Activated CD4-positive, alpha-beta memory T cell treated with anti-CD3 and anti-CD28 coated beads, Interleukin-2, amount 10 ng/mL, durations not matched to agents 7 days and 5 days (primary cell): ENCODE results near the gene TCF15. TPM values are rescaled to one million over a fixed set of nuclear protein-coding genes. Genes with fewer than 3 reads are reported as not detected.
A peak's percentile ranks its signal among the peaks of the same experiment; 100 is the strongest.
"Not testable (repeated sequence)": the region's sequence is repeated elsewhere in the genome, so short reads cannot be mapped to it uniquely, and the experiment has no call there.

Experiments used
- CTCF ChIA-PET: fragments of 350-600 bp; sonication (Branson Sonifier 250); formaldehyde crosslinking; loops from one replicate; lab custom pipeline; 2021; ENCODE audit warnings: antibody characterized with exemption, inconsistent platforms; lab: Charles Lee
- POLR2A ChIA-PET: fragments of 350-600 bp; sonication (Branson Sonifier 250); formaldehyde crosslinking; loops from one replicate; lab custom pipeline; 2021; ENCODE audit warnings: antibody characterized with exemption; lab: Charles Lee
- DNase-seq: peaks from one replicate; pipeline ENCODE4 v3.0.0-alpha.2; 2020
- H3K27ac Mint-ChIP-seq: one replicate; pipeline ENCODE4 v1.8.0; 2021; ENCODE audit warnings: mild to moderate bottlenecking, mixed read lengths
- H3K27me3 Mint-ChIP-seq: one replicate; pipeline ENCODE4 v1.8.0; 2021; ENCODE audit warnings: mixed read lengths
- H3K36me3 Mint-ChIP-seq: one replicate; pipeline ENCODE4 v1.8.0; 2021; ENCODE audit warnings: low read depth, mixed read lengths
- H3K4me1 Mint-ChIP-seq: one replicate; pipeline ENCODE4 v1.8.0; 2021; ENCODE audit warnings: mixed read lengths
- H3K4me3 Mint-ChIP-seq: one replicate; pipeline ENCODE4 v1.8.0; 2021; ENCODE audit warnings: mild to moderate bottlenecking, mixed read lengths
- H3K9me3 Mint-ChIP-seq: one replicate; pipeline ENCODE4 v1.8.0; 2021; ENCODE audit warnings: mixed read lengths
- total RNA-seq, 2 experiments: library from RNA; stranded (reverse); gene quantifications; one replicate each; pipeline ENCODE4 v1.2.3, GENCODE V29; 2021

TCF15 gene
- total RNA-seq, 2 experiments from 2014 or later: not detected

DNA sequence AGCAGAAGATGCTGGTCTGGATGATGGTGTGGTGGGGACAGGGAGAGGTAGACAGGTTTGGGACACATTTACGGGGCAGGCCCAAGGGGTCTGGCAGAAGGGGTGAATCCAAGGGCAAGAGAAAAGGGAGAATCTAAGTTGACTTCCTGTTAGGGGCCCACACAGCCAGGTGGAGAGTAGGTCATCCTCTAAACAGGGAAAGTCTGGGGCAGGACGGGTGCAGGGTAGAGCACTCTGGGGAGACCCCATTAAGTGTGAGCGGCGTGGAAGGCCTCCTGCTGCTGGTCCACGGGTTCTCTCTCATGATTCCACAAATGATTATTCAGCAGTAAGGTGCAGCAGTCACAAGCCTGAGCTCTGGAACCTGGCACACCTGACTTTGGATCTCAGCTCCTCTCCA lies 40.2 kb upstream of the TCF15 start:
- CTCF ChIA-PET: no interaction called here
- no peaks in the 10 kb centered on the region for H3K9me3 Mint-ChIP-seq
- peaks cover 2% of the 10 kb centered on the region for H3K27me3 Mint-ChIP-seq
- peaks cover 33% of the 10 kb centered on the region for H3K36me3 Mint-ChIP-seq
- no peak overlapping the region for H3K4me3 Mint-ChIP-seq
- DNase-seq: no peak
- POLR2A ChIA-PET: no interaction called here
- H3K27ac Mint-ChIP-seq: peak overlapping the region; percentile 1
- H3K4me1 Mint-ChIP-seq: peaks cover 33% of the 10 kb centered on the region

DNA sequence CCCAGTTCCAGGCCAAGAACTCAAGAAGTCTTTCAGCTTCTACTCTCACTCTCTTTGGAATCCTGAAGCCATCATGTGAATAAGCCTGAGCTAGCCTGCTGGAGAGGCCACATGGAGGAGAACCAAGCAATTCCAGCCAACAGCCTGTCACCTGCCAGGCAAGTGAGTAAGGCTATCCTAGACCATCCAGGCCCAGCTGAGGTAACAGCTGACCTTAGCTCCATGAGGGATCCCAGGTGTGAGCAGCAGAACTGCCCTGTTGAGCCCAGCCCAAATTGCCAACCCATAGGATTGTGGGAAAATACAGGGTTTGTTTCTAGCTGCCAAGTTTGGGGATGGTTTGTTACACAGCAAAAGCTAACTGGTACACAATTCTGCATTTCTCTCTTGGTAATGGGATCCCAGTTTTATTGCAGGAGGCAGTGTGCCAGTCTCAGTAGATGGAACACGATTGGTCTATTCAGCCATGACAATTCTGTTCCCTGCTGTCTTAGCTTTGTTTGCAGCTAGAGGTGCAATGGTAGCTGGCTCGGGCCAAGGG lies 37.4 kb upstream of the TCF15 start:
- Mint-ChIP-seq H3K27me3 (peaks cover 7% of the 10 kb centered on the region), H3K4me1 (peaks cover 34% of the 10 kb centered on the region), H3K9me3 (no peaks in the 10 kb centered on the region), H3K4me3 (no peak overlapping the region), H3K36me3 (peaks cover 33% of the 10 kb centered on the region), H3K27ac (no peak overlapping the region)
- ChIA-PET CTCF (interaction anchor here (1.0 to 3.4 kb wide), 4 partner anchors 18 to 22 kb away, joined by 3 to 31 read pairs (median 5); no protein-coding TSS in a partner anchor), POLR2A (interaction anchor here (2.3 kb wide), 1 partner anchor 104 kb away, joined by 6 read pairs; the partner anchor contains the start of gene CSNK2A1)
- no peak for DNase-seq

DNA sequence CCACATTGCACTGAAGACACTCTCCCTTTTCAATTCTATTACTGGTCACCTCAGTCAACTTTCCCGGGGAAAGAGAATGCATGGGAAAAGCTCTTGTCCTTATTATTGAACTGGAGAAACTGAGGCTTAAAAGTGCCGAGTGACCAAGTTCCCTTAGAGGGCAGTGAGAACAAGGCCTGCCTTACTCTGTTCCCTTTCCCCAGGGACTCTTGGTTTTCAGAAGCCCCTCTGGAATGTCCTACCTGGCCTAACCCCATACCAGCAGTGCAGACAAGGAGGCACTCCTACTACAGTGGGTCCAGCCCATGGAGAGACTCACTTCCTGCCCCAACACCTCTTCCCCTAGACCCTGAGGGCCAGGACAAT lies 36.7 kb upstream of the TCF15 start:
- ChIA-PET CTCF (interaction anchor here (1.0 to 3.4 kb wide), 6 partner anchors 17 to 104 kb away, joined by 3 to 31 read pairs (median 5); partner anchors contain the start of gene CSNK2A1), POLR2A (no interaction called here)
- no peak for DNase-seq
- Mint-ChIP-seq H3K27ac (no peak overlapping the region), H3K27me3 (peaks cover 7% of the 10 kb centered on the region), H3K4me3 (no peak overlapping the region), H3K9me3 (no peaks in the 10 kb centered on the region), H3K36me3 (peaks cover 33% of the 10 kb centered on the region), H3K4me1 (peaks cover 28% of the 10 kb centered on the region)

DNA sequence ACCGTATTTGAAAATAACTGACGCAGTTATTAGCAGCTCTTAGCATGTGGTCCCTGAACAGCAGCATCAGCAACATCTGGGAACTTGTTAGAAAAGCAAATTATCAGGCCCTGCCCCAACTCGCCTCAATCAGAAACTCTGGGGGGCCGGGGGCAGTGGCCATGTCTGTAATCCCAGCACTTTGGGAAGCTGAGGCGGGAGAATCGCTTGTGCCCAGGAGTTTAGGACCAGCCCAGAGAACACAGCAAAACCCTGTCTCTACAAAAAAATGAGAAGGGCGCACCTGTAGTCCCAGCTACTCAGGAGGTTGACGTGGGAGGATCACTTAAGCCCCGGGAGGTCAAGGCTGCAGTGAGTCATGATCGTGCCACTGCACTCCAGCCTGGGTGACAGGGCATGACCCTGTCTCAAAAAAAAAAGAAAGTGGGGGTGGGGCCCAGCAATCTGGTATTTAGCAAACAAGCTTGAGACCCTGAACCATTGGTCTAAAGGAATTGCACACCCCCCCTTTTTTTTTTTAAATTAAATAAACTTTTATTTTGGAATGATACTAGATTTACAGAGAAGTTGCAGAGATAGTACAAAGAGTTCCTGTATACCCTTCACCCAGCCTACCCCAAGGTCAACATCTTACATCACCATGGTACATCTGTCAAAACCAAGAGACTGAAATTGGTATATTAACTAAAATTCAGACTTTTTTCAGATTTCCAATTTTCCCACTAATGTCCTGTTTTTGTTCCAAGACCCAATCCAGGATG lies 36.2 kb upstream of the TCF15 start:
- POLR2A ChIA-PET: interaction anchor here (1.2 to 1.3 kb wide), 2 partner anchors 102 to 208 kb away, joined by 4 read pairs; partner anchors contain the start of gene CSNK2A1
- peaks cover 10% of the 10 kb centered on the region for H3K27me3 Mint-ChIP-seq
- H3K9me3 Mint-ChIP-seq: no peaks in the 10 kb centered on the region
- peaks cover 33% of the 10 kb centered on the region for H3K36me3 Mint-ChIP-seq
- CTCF ChIA-PET: interaction anchor here (0.6 to 4.1 kb wide), 30 partner anchors 8 to 1165 kb away, joined by 3 to 31 read pairs (median 4); partner anchors contain the start of gene CSNK2A1
- H3K4me3 Mint-ChIP-seq: no peak overlapping the region
- DNase-seq: no peak
- H3K4me1 Mint-ChIP-seq: peaks cover 24% of the 10 kb centered on the region
- H3K27ac Mint-ChIP-seq: no peak overlapping the region

DNA sequence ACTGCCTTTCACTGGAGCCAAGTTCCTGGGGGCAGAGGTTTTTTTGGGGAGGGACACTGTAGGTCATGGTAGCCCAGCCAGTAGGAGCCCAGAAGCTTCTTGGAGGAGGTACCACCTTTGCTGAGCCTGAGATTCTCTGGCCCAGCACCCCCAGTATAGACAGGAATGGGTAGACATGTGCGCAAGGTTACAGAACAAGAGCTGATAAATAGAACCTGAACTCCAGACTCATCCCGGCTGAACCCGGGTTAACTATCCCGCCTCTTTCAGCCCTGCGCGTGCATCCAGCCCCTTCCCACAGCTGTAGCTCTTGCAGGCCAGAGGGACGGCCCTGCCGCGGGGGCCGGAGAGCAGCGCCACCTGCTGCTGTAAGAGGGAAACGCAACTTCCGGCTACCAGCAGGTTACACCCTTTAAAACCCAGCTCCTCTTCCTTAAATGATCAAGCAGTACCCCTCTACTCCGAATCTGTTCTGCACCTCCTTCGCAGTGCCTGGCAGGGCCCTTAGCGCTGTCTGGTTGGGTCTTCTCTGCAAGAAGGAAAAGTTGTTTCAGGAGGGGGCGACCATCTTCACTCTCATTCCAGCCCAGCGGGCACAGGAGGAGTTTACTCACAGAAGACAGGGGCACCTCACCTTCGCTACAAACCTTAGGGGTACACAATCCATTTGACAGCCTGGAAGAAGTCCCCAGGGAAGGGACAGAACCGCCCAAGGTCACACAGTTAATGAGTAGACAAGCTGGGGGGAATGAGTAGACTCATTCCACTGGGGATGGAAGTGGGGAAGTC lies 35.4 kb upstream of the TCF15 start:
- DNase-seq: peak; percentile 74
- ChIA-PET CTCF (interaction anchor here (0.5 to 4.1 kb wide), 38 partner anchors 8 to 1166 kb away, joined by 3 to 31 read pairs (median 4); partner anchors contain the start of gene CSNK2A1), POLR2A (interaction anchor here (1.1 to 1.3 kb wide), 3 partner anchors 102 to 293 kb away, joined by 3 to 4 read pairs (median 4); partner anchors contain the start of gene CSNK2A1)
- H3K4me1 Mint-ChIP-seq: peaks cover 18% of the 10 kb centered on the region
- no peak overlapping the region for H3K4me3 Mint-ChIP-seq
- H3K27me3 Mint-ChIP-seq: peaks cover 13% of the 10 kb centered on the region
- H3K27ac Mint-ChIP-seq: no peak overlapping the region
- H3K9me3 Mint-ChIP-seq: no peaks in the 10 kb centered on the region
- H3K36me3 Mint-ChIP-seq: peaks cover 33% of the 10 kb centered on the region

DNA sequence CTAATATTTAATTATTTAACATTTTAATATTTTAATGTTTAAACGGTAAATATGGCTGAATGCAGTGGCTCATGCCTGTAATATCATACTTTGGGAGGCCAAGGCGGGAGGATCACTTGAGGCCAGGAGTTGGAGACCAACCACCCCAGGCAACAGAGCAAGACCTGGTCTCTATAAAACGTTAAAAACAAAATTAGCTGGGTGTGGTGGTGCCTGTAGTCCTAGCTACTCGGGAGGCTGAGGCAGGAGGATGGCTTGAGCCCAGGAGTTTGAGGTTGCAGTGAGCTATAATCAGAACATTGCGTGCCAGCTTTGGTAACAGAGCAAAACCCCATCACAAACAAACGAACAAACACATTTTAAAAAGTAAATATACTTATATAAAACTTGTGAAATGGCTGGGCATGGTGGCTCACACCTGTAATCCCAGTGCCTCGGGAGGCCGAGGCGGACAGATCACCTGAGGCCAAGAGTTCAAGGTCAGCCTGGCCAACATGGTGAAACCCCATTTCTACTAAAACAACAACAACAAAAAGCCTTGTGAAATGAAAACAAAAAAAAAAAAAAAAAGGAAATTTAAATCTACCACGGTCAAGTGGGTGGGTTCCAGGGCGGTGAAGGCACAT lies 34.7 kb upstream of the TCF15 start:
- CTCF ChIA-PET: interaction anchor here (0.5 to 4.1 kb wide), 29 partner anchors 8 to 369 kb away, joined by 3 to 31 read pairs (median 4); partner anchors contain the start of gene CSNK2A1
- H3K4me3 Mint-ChIP-seq: no peak overlapping the region
- peaks cover 28% of the 10 kb centered on the region for H3K36me3 Mint-ChIP-seq
- no peak overlapping the region for H3K27ac Mint-ChIP-seq
- H3K9me3 Mint-ChIP-seq: no peaks in the 10 kb centered on the region
- H3K4me1 Mint-ChIP-seq: peaks cover 14% of the 10 kb centered on the region
- POLR2A ChIA-PET: interaction anchor here (1.1 to 1.3 kb wide), 3 partner anchors 101 to 292 kb away, joined by 3 to 4 read pairs (median 4); partner anchors contain the start of gene CSNK2A1
- DNase-seq: no peak
- peaks cover 13% of the 10 kb centered on the region for H3K27me3 Mint-ChIP-seq

DNA sequence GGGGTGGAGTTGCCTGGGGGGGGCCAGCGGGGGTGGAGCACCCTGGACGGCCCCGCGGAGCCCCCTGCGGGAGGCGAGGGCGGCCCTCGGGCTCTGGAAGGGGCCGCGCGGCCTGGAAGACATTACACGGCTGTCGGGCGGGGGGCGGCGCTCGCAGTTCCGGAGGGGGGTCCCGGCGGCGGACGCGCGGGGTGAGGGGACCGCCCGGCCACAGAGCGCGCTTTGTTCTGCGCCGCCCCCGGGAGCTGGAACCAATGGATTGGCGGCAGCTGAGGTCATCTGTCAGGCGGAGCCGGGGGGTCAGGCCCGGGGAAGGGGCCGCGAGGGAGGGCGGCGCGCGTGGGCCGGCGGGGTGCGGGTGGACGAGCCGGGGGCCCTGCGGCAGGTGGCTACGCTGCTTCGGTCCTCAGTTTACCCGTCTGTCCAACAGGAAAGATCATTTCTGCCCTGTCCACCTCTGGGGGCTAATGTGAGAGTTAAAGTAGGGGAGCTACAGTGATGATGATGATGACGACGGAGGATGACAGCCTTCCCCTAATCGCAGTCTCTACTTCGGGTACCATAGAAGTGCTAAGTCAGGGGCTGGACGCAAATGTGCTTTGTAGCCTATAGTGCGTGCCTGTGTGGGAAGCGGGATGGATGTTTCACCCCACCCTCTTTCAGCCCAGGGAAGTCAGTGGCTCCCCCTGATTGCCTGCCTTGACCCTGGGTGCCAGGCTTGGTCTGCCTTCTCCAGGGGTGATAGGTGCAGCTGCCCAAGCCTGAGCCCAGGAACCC lies 32.5 kb upstream of the TCF15 start:
- DNase-seq: no peak
- H3K4me3 Mint-ChIP-seq: no peak overlapping the region
- peaks cover 14% of the 10 kb centered on the region for H3K4me1 Mint-ChIP-seq
- CTCF ChIA-PET: interaction anchor here (4.1 kb wide), 1 partner anchor 80 kb away, joined by 30 read pairs; no protein-coding TSS in a partner anchor
- no peak overlapping the region for H3K27ac Mint-ChIP-seq
- no peaks in the 10 kb centered on the region for H3K9me3 Mint-ChIP-seq
- POLR2A ChIA-PET: no interaction called here
- H3K36me3 Mint-ChIP-seq: peaks cover 8% of the 10 kb centered on the region
- H3K27me3 Mint-ChIP-seq: peaks cover 13% of the 10 kb centered on the region

DNA sequence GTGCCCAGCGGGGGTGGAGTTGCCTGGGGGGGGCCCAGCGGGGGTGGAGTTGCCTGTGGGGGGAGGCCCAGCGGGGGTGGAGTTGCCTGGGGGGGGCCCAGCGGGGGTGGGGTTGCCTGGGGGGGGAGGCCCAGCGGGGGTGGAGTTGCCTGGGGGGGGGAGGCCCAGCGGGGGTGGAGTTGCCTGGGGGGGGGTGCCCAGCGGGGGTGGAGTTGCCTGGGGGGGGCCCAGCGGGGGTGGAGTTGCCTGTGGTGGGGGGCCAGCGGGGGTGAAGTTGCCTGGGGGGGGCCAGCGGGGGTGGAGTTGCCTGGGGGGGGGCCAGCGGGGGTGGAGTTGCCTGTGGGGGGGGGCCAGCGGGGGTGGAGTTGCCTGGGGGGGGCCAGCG lies 31.9 kb upstream of the TCF15 start:
- DNase-seq, POLR2A ChIA-PET, CTCF ChIA-PET, H3K27ac Mint-ChIP-seq, H3K9me3 Mint-ChIP-seq, H3K4me3 Mint-ChIP-seq, H3K36me3 Mint-ChIP-seq: not testable (repeated sequence)
- Mint-ChIP-seq H3K27me3 (peaks cover 13% of the 10 kb centered on the region), H3K4me1 (peaks cover 14% of the 10 kb centered on the region)

DNA sequence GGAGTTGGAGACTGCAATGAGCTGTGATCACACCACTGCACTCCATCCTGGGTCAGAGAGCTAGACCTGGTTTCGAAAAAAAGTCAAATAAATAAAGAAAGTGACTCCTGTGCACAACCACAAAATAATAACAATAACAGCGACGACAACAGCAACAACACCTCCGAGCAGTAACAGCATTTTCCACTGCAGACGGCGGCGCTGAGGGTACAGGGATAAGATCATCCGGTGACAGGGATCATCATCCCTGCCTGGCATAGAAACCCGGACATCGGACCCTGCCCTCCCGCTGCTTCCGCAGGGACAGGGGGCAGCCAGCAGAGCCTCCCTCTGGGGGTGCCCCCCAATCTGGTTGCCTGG lies 31.4 kb upstream of the TCF15 start:
- Mint-ChIP-seq H3K36me3 (no peaks in the 10 kb centered on the region), H3K27me3 (peaks cover 13% of the 10 kb centered on the region), H3K4me1 (peaks cover 14% of the 10 kb centered on the region), H3K9me3 (no peaks in the 10 kb centered on the region), H3K27ac (no peak overlapping the region), H3K4me3 (no peak overlapping the region)
- DNase-seq: no peak
- ChIA-PET POLR2A (no interaction called here), CTCF (no interaction called here)

DNA sequence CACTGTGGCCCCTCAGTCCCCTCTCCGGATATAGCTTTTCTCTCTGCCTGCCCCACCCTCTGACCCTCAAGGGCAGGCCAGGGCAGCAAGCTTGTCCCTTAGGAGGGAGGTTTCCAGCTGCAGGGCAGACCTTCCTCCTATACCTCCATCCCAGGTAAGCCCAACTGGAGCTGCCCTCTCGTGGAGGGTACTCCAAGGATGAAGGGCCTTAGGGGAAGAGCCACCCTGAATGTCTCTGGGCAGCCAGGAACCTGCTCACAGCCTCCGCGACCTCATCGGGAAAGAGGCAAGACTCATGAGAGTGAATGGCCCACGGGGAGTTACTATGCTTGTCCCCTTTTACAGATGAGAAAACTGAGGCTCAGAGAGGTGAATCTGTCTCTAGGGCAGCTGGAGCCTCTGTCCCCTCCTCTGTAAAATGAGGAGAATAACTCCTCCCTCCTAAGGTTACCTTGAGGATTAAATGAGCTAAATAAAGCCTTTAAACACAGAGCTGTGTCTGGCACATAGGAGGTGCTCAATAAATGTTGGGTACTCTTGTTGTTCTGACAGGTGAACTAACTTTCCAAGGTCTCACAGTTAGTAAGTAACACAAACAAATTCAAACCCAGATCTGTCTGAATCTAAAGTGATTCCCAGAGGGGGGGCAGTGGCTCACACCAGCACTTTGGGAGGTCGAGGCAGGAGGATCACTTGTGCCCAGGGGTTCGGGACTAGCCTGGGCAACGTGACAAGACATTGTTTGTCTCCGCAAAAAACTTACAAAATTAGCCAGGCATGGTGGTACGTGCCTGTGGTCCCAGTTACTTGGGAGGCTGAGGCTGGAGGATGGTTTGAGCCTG lies 30.8 kb upstream of the TCF15 start:
- Mint-ChIP-seq H3K36me3 (no peaks in the 10 kb centered on the region), H3K9me3 (no peaks in the 10 kb centered on the region), H3K27ac (no peak overlapping the region), H3K4me3 (no peak overlapping the region), H3K27me3 (peaks cover 15% of the 10 kb centered on the region), H3K4me1 (peaks cover 12% of the 10 kb centered on the region)
- no peak for DNase-seq
- ChIA-PET POLR2A (no interaction called here), CTCF (no interaction called here)

DNA sequence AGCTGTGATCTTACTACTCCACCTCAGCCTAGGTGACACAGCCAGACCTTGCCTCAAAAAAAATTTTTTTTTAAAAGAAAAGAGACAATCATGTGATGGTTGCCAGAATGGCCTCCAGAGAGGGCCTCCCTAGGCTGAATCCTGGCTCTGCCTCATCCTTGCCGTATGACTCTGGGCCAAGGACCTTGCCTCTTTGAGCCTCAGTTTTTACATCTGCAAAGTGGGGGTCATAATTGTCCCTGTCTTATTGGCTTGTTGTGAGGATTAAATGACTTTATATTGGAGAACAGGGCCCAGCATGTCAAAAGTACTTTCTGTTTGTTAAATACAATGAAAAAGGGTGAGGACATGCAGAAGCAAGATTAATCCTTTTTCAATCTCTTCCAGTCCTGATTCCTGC lies 28.5 kb upstream of the TCF15 start:
- no peak overlapping the region for H3K4me3 Mint-ChIP-seq
- H3K9me3 Mint-ChIP-seq: no peaks in the 10 kb centered on the region
- DNase-seq: no peak
- no peaks in the 10 kb centered on the region for H3K36me3 Mint-ChIP-seq
- peaks cover 15% of the 10 kb centered on the region for H3K27me3 Mint-ChIP-seq
- CTCF ChIA-PET: no interaction called here
- POLR2A ChIA-PET: no interaction called here
- H3K27ac Mint-ChIP-seq: no peak overlapping the region
- H3K4me1 Mint-ChIP-seq: peaks cover 5% of the 10 kb centered on the region
